Measurements from ENCODE around the gene VAMP8. TPM values are rescaled to one million over a fixed set of nuclear protein-coding genes. Genes with fewer than 3 reads are reported as not detected.

Gene VAMP8
- total and polyA plus RNA-seq, 2 of the 8 experiments (the other 6 are each of a cell fraction or from before 2014, with no cell fraction given): 34.4 to 69.7 TPM

- Histone ChIP-seq H2AK5ac (ENCODE audit: low read depth, low read length) (no peak overlapping the region), H2BK15ac (ENCODE audit: low read length) (no peak overlapping the region), H2BK12ac (ENCODE audit: low read depth, low read length) (no peak overlapping the region), H3K79me1 (ENCODE audit: low read depth, low read length) (0 out of 2 replicates have a peak, but pooled peaks cover 4% of the 10 kb centered on the region), H4K5ac (ENCODE audit: insufficient read length, low read depth, low read length) (no peak overlapping the region), H3K4me1 (replicated peaks in 1 of 4; ENCODE audit: control insufficient read depth in 3 of 4, insufficient read depth in 4 of 4, low read length in 3 of 4) (no peaks in the 10 kb centered on the region), H2AFZ (ENCODE audit: low read length) (no peak overlapping the region), H3K9me3 (ENCODE audit: insufficient read depth in 2 of 2, low read depth in 1 of 2, low read length in 1 of 2) (no peaks in the 10 kb centered on the region), H2BK5ac (ENCODE audit: low read depth, low read length) (no peak overlapping the region), H4K8ac (ENCODE audit: extremely low read depth, insufficient read depth, low read length) (no peak overlapping the region), H3K36me3 (ENCODE audit: control insufficient read depth in 2 of 4, insufficient read depth in 4 of 4, low read length in 3 of 4) (peaks cover 10 to 30% (median 20%) of the 10 kb centered on the region in 4 experiments; a peak in 7 of 8 replicates), H3K4me2 (ENCODE audit: insufficient read depth in 1 of 2, low read depth in 2 of 2, low read length in 2 of 2) (no peak overlapping the region), H3K23me2 (ENCODE audit: low read depth, low read length) (peaks cover 5% of the 10 kb centered on the region), H3K18ac (ENCODE audit: extremely low read depth, low read length) (no peak overlapping the region), H3K79me2 (ENCODE audit: control insufficient read depth in 1 of 2, insufficient read depth in 2 of 2, low read length in 2 of 2) (peaks cover 0 to 18% of the 10 kb centered on the region in 2 experiments; a peak in 2 of 4 replicates), H3K4ac (replicated peaks; ENCODE audit: insufficient read length, low read depth, low read length) (no peak overlapping the region), H3K9ac (replicated peaks in 1 of 4; ENCODE audit: extremely low read depth in 1 of 4, low read depth in 3 of 4, low read length in 3 of 4) (no peak overlapping the region), H2BK20ac (ENCODE audit: low read length) (no peak overlapping the region), H3K27me3 (replicated peaks in 1 of 4; ENCODE audit: control insufficient read depth in 3 of 4, extremely low read depth in 1 of 4, insufficient read depth in 3 of 4, low read length in 3 of 4) (no peaks in the 10 kb centered on the region), H4K91ac (replicated peaks; ENCODE audit: insufficient read length, low read length) (no peak overlapping the region), H3K14ac (ENCODE audit: insufficient read length) (no peak overlapping the region), H3K4me3 (ENCODE audit: extremely low read depth in 1 of 4, insufficient read depth in 2 of 4, low read depth in 3 of 4, low read length in 4 of 4) (no peak overlapping the region), H2BK120ac (replicated peaks; ENCODE audit: low read depth, low read length) (no peak overlapping the region), H3K23ac (ENCODE audit: insufficient read length) (no peak overlapping the region), H3K56ac (replicated peaks; ENCODE audit: insufficient read length, low read depth, low read length) (no peak overlapping the region), H3K27ac (ENCODE audit: low read depth, low read length) (no peak overlapping the region), H4K20me1 (replicated peaks in 1 of 2; ENCODE audit: control insufficient read depth in 1 of 2, insufficient read depth in 2 of 2, low read length in 2 of 2) (no peaks in the 10 kb centered on the region)
- 89% methylated on average over 1 of the region's 1 CpG; no CpG with 5 or more reads in 1 of the 2 experiments for WGBS, 2 experiments (ENCODE audit: extremely low coverage in 1 of 2, insufficient coverage in 1 of 2, insufficient read length in 1 of 2, insufficient replicate concordance in 2 of 2, low coverage in 1 of 2, low lambda C conversion rate in 2 of 2, missing lambda C conversion rate in 1 of 2)
- FAIRE-seq: no peak
- POLR2A ChIA-PET (ENCODE audit: partially characterized antibody): interaction anchor here (1.0 to 38.6 kb wide), 3 partner anchors 17 to 189 kb away, joined by 3 to 1889 read pairs (median 803); partner anchors contain the start of genes CAPG, MAT2A and SH2D6
- CTCF ChIA-PET (ENCODE audit: partially characterized antibody): interaction anchor here (1.0 to 2.0 kb wide), 3 partner anchors 23 to 165 kb away, joined by 3 to 15 read pairs (median 3); no protein-coding TSS in a partner anchor
- DNase-seq (ENCODE audit: low read depth in 1 of 2, low spot score in 2 of 2): no peak
- TF ChIP-seq SAP30 (IDR thresholded peaks at IDR 0.05; ENCODE audit: insufficient read depth, insufficient replicate concordance, low read length) (no peak), CHD1 (IDR thresholded peaks at IDR 0.05; ENCODE audit: low read depth, low read length) (no peak), CHD2 (IDR thresholded peaks at IDR 0.05; ENCODE audit: low read length) (no peak), SP4 (IDR thresholded peaks at IDR 0.05; ENCODE audit: low read length) (no peak), SIX5 (IDR thresholded peaks at IDR 0.05; ENCODE audit: low read depth, low read length) (no peak), RFX5 (IDR thresholded peaks at IDR 0.05; ENCODE audit: borderline replicate concordance, low read depth, low read length) (no peak), FOSL1 (IDR thresholded peaks at IDR 0.05; ENCODE audit: insufficient read depth, low read depth, low read length) (no peak), TAF7 (optimal IDR thresholded peaks at IDR 0.05; ENCODE audit: borderline replicate concordance, low read depth, low read length) (no peak), SIRT6 (IDR thresholded peaks at IDR 0.05; ENCODE audit: low read length) (no peak), CREB1 (IDR thresholded peaks at IDR 0.05) (no peak), CBX5 (IDR thresholded peaks at IDR 0.05; ENCODE audit: low read depth, low read length) (no peak), SIN3A (conservative IDR thresholded peaks at IDR 0.05 in 1 of 2, IDR thresholded peaks at IDR 0.05 in 1 of 2; ENCODE audit: low read depth in 1 of 2, low read length in 2 of 2) (no peak), RNF2 (IDR thresholded peaks at IDR 0.05; ENCODE audit: borderline replicate concordance, low read depth, low read length, missing control alignments, poor library complexity, severe bottlenecking) (no peak), YY1 (IDR thresholded peaks at IDR 0.05; ENCODE audit: low read depth, low read length) (no peak)
Observed at GRCh38 chr2:85558160-85558559, 19.2 kb upstream of the VAMP8 start.

All from H1 (cell line).